CD14-positive monocyte (primary cell): ENCODE results near the gene ZNF362. TPM values are rescaled to one million over a fixed set of nuclear protein-coding genes. Genes with fewer than 3 reads are reported as not detected.

ENCODE experiments used
- DNase-seq, 3 donors: peaks; one replicate each; pipeline ENCODE4 v3.0.0-alpha.2; 2011 to 2022
- H2AFZ ChIP-seq: 2 replicates; pipeline ENCODE4 v1.6.0; 2012; ENCODE audit warnings: mild to moderate bottlenecking, low read depth, low read length, inconsistent platforms; ENCODE audit not compliant: insufficient read depth, poor library complexity, severe bottlenecking
- H3K27ac ChIP-seq, 2 donors: 1 replicate in 1 of 2; 2 replicates in 1 of 2; pipeline ENCODE4 v1.5.1; 2012 to 2013; ENCODE audit warnings: low read length in 2 of 2, control low read depth in 1 of 2, inconsistent platforms in 1 of 2, low read depth in 1 of 2, mild to moderate bottlenecking in 1 of 2
- H3K27me3 ChIP-seq, 2 donors: one replicate each; pipeline versions ENCODE4 v1.6.0 to v1.6.1; 2011 to 2013; ENCODE audit warnings: low read length in 2 of 2; ENCODE audit not compliant: control insufficient read depth in 2 of 2, insufficient read depth in 2 of 2
- H3K36me3 ChIP-seq, 2 donors: replicated peaks in 1 of 2; 1 replicate in 1 of 2; 2 replicates in 1 of 2; pipeline versions ENCODE4 v1.5.1 to v1.6.1; 2012 to 2013; ENCODE audit warnings: low read length in 2 of 2, control low read depth in 1 of 2, inconsistent platforms in 1 of 2, mild to moderate bottlenecking in 1 of 2; ENCODE audit not compliant: insufficient read depth in 2 of 2, control insufficient read depth in 1 of 2
- H3K4me1 ChIP-seq, 2 donors: 1 replicate in 1 of 2; 2 replicates in 1 of 2; pipeline versions ENCODE4 v1.5.1 to v1.6.1; 2012 to 2013; ENCODE audit warnings: low read length in 2 of 2, control low read depth in 1 of 2, inconsistent platforms in 1 of 2, mild to moderate bottlenecking in 1 of 2, moderate library complexity in 1 of 2; ENCODE audit not compliant: insufficient read depth in 2 of 2, control insufficient read depth in 1 of 2
- H3K4me2 ChIP-seq: replicated peaks from 2 replicates; pipeline ENCODE3; 2012; ENCODE audit warnings: low read length, moderate library complexity, mild to moderate bottlenecking; ENCODE audit not compliant: poor library complexity, severe bottlenecking; ENCODE audit errors: extremely low read depth
- H3K4me3 ChIP-seq, 3 experiments: fragments of 200-600 bp in 1 of 3; sonication (generic) in 1 of 3; replicated peaks in 1 of 3; 1 replicate in 2 of 3; 2 replicates in 1 of 3; pipeline ENCODE4 v1.5.1; 2011 to 2013; ENCODE audit warnings: low read length in 3 of 3, mild to moderate bottlenecking in 3 of 3, control low read depth in 2 of 3, low read depth in 2 of 3, inconsistent platforms in 1 of 3, moderate library complexity in 1 of 3
- H3K79me2 ChIP-seq: 2 replicates; pipeline ENCODE4 v1.6.0; 2012; ENCODE audit warnings: mild to moderate bottlenecking, control low read depth, inconsistent platforms, low read length, moderate library complexity; ENCODE audit not compliant: insufficient read depth
- H3K9ac ChIP-seq: 2 replicates; pipeline ENCODE4 v1.6.0; 2017; ENCODE audit warnings: low read length, mild to moderate bottlenecking; ENCODE audit not compliant: insufficient read depth, poor library complexity, severe bottlenecking
- H3K9me3 ChIP-seq, 2 donors: replicated peaks in 1 of 2; 1 replicate in 1 of 2; 2 replicates in 1 of 2; pipeline versions ENCODE4 v1.5.1 to v1.6.1; 2012 to 2013; ENCODE audit warnings: low read length in 2 of 2, control low read depth in 1 of 2; ENCODE audit not compliant: control insufficient read depth in 1 of 2, insufficient read depth in 1 of 2
- H4K20me1 ChIP-seq: 2 replicates; pipeline ENCODE4 v1.6.0; 2012; ENCODE audit warnings: mild to moderate bottlenecking, low read length, control low read depth, moderate library complexity; ENCODE audit not compliant: insufficient read depth
- H3K27ac Mint-ChIP-seq, 7 donors: one replicate each; pipeline ENCODE4 v1.8.0; 2020; ENCODE audit warnings: mild to moderate bottlenecking in 7 of 7, mixed read lengths in 7 of 7, moderate library complexity in 6 of 7, inconsistent platforms in 2 of 7
- H3K27me3 Mint-ChIP-seq, 3 donors: one replicate each; pipeline ENCODE4 v1.8.0; 2021 to 2022; ENCODE audit warnings: low read depth in 3 of 3, mild to moderate bottlenecking in 3 of 3, mixed read lengths in 3 of 3, moderate library complexity in 3 of 3, inconsistent platforms in 1 of 3
- H3K36me3 Mint-ChIP-seq, 2 donors: one replicate each; pipeline ENCODE4 v1.8.0; 2020; ENCODE audit warnings: mixed read lengths in 2 of 2, inconsistent platforms in 1 of 2, mild to moderate bottlenecking in 1 of 2
- H3K4me1 Mint-ChIP-seq: one replicate; pipeline ENCODE4 v1.8.0; 2020; ENCODE audit warnings: mild to moderate bottlenecking, mixed read lengths
- H3K4me3 Mint-ChIP-seq, 2 donors: one replicate each; pipeline ENCODE4 v1.8.0; 2020; ENCODE audit warnings: mild to moderate bottlenecking in 2 of 2, mixed read lengths in 2 of 2, moderate library complexity in 1 of 2
- H3K9me3 Mint-ChIP-seq, 7 donors: one replicate each; pipeline ENCODE4 v1.8.0; 2020 to 2022; ENCODE audit warnings: mixed read lengths in 7 of 7, mild to moderate bottlenecking in 6 of 7, moderate library complexity in 6 of 7, inconsistent platforms in 2 of 7
- WGBS: methylation state at CpG from one replicate; pipeline ENCODE4 v1.1.5; 2013; ENCODE audit warnings: missing lambda C conversion rate; ENCODE audit not compliant: insufficient coverage; 5-methylcytosine and 5-hydroxymethylcytosine counted together
- intact Hi-C, 2 donors: fragments of 100-400 bp; cut with micrococcal nuclease; formaldehyde crosslinking; loops; one replicate each; pipeline versions ENCODE4 v1.15.0 to v1.15.1; 2023
- polyA plus RNA-seq, 3 donors: library from polyadenylated mRNA; depleted of rRNA in 1 of 3; unstranded in 2 of 3; stranded (reverse) in 1 of 3; fragments of 300-500 nt in 2 of 3; fragments of >200 nt in 1 of 3; fragmentation: Illumina TruSeq in 2 of 3; gene quantifications; 1 replicate in 2 of 3; 2 replicates in 1 of 3; pipeline ENCODE4 v1.2.3, GENCODE V29; 2012 to 2021
- TF ChIP-seq, protein P1 (sequence below): fragments of 200-600 bp; IDR thresholded peaks from one replicate; pipeline ENCODE4 v1.8.0; 2022; ENCODE audit warnings: antibody characterized with exemption, mild to moderate bottlenecking

Gene ZNF362
- polyA plus RNA-seq, 3 donors, result 11.4 to 18.9 (median 13.5) TPM

GRCh38 chr1:33257207-33257771 is 997 bp downstream of the ZNF362 start:
- no peaks in the 10 kb centered on the region for H3K36me3 ChIP-seq
- H3K4me1 ChIP-seq, result peaks cover 23 to 26% of the 10 kb centered on the region in 2 donors
- Mint-ChIP-seq H3K27ac (peak overlapping the region; percentile 92 to 97 (median 94)), H3K9me3 (peaks cover 0 to 2% (median 0%) of the 10 kb centered on the region in 7 donors), H3K36me3 (peaks cover 0 to 6% of the 10 kb centered on the region in 2 donors), H3K27me3 (peaks cover 0 to 6% (median 0%) of the 10 kb centered on the region in 3 donors), H3K4me3 (peak overlapping the region; percentile 99), H3K4me1 (peaks cover 43% of the 10 kb centered on the region)
- intact Hi-C loops, result no loop called here
- H3K9me3 ChIP-seq, result no peaks in the 10 kb centered on the region
- peak in 1 of 3 donors; percentile 18 for DNase-seq
- 0% methylated on average over 3 of the region's 18 CpGs for WGBS
- H3K4me2 ChIP-seq, result peak overlapping the region; percentile 90
- no peaks in the 10 kb centered on the region for H3K27me3 ChIP-seq
- H3K79me2 ChIP-seq, result peaks cover 57% of the 10 kb centered on the region
- peaks cover 48% of the 10 kb centered on the region for H4K20me1 ChIP-seq
- H3K4me3 ChIP-seq, result peak overlapping the region; percentile 59 to 92 (median 87)
- TF ChIP-seq, protein P1, sequence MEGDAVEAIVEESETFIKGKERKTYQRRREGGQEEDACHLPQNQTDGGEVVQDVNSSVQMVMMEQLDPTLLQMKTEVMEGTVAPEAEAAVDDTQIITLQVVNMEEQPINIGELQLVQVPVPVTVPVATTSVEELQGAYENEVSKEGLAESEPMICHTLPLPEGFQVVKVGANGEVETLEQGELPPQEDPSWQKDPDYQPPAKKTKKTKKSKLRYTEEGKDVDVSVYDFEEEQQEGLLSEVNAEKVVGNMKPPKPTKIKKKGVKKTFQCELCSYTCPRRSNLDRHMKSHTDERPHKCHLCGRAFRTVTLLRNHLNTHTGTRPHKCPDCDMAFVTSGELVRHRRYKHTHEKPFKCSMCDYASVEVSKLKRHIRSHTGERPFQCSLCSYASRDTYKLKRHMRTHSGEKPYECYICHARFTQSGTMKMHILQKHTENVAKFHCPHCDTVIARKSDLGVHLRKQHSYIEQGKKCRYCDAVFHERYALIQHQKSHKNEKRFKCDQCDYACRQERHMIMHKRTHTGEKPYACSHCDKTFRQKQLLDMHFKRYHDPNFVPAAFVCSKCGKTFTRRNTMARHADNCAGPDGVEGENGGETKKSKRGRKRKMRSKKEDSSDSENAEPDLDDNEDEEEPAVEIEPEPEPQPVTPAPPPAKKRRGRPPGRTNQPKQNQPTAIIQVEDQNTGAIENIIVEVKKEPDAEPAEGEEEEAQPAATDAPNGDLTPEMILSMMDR, result no peak
- H3K27ac ChIP-seq, result peak overlapping the region; percentile 67 to 90
- H3K9ac ChIP-seq, result peak overlapping the region; percentile 86
- peak overlapping the region; percentile 84 for H2AFZ ChIP-seq

DNA sequence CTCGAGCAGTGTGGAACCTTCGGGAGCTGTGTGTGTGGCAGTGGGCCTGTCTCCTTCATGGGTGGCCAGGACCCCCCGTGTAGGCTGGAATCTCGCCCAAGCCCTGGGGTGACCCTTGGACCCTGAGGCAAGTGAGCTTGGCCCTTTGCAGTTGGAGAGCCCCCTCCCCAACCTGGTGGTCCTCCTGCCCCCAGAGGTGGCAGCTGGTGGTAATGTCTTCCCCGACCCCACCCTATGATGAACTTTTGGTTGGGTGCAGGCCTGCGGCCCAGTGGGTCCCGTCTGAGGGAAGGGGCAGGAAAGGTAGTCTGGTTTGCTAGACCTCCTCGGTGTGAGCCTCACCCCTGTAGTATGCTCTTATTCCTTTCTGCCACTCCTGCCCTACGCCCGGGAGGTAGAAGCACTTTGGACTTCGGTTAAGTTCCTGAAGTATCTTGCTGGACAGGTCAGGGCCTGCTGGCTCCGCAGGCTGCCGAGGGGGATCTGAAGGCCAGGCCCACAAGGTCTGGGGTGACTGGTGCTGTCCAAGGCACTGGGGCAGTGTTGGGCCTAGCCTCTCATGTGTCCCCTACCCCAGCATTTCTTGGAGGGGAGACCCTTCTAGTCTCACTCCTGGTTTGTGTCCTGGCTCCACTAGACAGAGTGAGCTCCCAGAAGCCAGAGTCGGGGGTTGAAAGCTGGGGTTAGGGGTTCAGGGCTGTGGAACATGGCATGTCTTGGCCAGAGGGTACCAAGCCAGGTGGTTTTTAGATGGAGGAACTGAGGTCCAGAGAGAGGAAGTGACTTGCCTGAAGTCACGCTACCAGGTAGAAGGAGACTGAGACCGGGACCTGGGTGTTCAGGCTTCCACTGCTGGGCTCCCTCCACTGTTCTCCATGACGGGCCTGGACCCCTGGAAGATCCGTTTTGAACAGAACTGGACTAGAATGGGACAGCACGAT is 1.8 kb downstream of the ZNF362 start:
- peaks cover 64% of the 10 kb centered on the region for H3K79me2 ChIP-seq
- peak in 1 of 3 donors; percentile 31 for DNase-seq

More for the DNA sequence above, 1.8 kb downstream of the ZNF362 start:
- WGBS, result 61% methylated on average over 9 of the region's 19 CpGs
- Histone ChIP-seq H3K27ac (peak overlapping the region; percentile 67 to 90), H3K4me2 (peak overlapping the region; percentile 90), H3K27me3 (no peaks in the 10 kb centered on the region), H3K36me3 (peaks cover 5 to 6% of the 10 kb centered on the region in 2 donors), H2AFZ (peak overlapping the region; percentile 84), H3K9ac (peak overlapping the region; percentile 86), H4K20me1 (peaks cover 55% of the 10 kb centered on the region), H3K4me3 (peak overlapping the region; percentile 59 to 92 (median 87)), H3K9me3 (no peaks in the 10 kb centered on the region), H3K4me1 (peaks cover 23 to 26% of the 10 kb centered on the region in 2 donors)
- Mint-ChIP-seq H3K36me3 (peaks cover 5 to 14% of the 10 kb centered on the region in 2 donors), H3K27me3 (peaks cover 0 to 5% (median 0%) of the 10 kb centered on the region in 3 donors), H3K4me3 (peak overlapping the region; percentile 99), H3K27ac (peak overlapping the region; percentile 53 to 97 (median 93)), H3K9me3 (peaks cover 0 to 2% (median 0%) of the 10 kb centered on the region in 7 donors), H3K4me1 (peaks cover 43% of the 10 kb centered on the region)
- intact Hi-C loops, result no loop called here
- TF ChIP-seq, protein P1, result no peak
